ENCODE data around the gene DAD1.
"Not testable (repeated sequence)": the region's sequence is repeated elsewhere in the genome, so short reads cannot be mapped to it uniquely, and the experiment has no call there.

DAD1 gene

DNA sequence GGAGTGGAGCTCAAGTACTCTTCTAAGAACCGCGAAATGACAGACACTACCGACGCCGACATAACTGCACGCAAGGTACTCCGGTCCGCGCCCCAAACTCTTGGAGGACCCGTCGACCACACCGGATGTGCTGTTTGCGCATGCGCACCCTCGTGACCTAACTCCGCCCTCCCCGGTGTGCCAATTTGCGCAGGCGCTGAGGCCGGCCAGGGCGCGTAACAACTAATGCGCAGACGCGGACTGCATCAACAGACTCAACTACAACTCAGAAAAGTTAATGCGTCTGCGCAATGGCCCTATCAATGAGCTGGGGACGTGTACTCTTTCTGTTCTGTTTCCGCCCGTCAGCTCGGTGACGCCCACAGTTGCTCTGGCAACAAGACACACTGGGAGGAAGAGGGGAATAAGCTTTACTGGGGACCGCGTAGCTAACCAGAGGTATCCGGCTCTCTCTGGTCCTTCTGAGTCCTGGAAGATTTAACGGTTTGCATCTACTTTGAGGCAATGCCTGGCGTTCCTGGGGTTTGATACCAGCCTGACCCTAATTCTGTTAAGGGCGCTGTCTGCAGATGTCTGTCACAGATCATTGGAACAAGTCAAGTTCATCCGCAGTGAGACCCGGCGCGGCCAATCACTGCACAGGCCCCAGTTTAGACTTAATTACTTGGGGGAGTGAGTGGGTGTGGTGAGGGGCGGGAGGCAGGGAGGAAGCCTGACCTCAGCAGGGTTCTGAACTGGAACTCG, at the start of gene DAD1:
TSS of gene DAD1 (minus strand) at position 129 of the 744 bp plus-strand sequence. CDS start at position 62, 67 bp downstream.
- TF ChIP-seq, protein P1, sequence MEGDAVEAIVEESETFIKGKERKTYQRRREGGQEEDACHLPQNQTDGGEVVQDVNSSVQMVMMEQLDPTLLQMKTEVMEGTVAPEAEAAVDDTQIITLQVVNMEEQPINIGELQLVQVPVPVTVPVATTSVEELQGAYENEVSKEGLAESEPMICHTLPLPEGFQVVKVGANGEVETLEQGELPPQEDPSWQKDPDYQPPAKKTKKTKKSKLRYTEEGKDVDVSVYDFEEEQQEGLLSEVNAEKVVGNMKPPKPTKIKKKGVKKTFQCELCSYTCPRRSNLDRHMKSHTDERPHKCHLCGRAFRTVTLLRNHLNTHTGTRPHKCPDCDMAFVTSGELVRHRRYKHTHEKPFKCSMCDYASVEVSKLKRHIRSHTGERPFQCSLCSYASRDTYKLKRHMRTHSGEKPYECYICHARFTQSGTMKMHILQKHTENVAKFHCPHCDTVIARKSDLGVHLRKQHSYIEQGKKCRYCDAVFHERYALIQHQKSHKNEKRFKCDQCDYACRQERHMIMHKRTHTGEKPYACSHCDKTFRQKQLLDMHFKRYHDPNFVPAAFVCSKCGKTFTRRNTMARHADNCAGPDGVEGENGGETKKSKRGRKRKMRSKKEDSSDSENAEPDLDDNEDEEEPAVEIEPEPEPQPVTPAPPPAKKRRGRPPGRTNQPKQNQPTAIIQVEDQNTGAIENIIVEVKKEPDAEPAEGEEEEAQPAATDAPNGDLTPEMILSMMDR (IDR thresholded peaks at IDR 0.05; ENCODE audit: control insufficient read depth, insufficient read depth, low read depth, low read length, missing control alignments): no peak
- peak; percentile 99 for DNase-seq (ENCODE audit: low read depth)
- H3K4me3 ChIP-seq (ENCODE audit: control insufficient read depth, low read depth, low read length): peak within 1 kb of the TSS; percentile 86

DNA sequence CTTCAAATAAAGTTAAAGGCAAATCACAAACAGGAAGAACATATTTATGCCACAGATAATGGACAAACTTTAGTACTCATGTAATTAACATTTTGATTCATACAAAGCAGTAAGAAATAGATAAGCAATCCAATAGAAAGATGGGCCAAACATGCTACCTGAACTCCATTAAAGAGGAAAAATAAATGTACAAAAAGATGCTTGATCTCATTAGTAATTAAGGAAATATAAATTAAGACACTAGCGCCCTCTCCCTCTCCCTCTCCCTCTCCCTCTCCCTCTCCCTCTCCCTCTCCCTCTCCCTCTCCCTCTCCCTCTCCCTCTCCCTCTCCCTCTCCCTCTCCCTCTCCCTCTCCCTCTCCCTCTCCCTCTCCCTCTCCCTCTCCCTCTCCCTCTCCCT, 47.0 kb upstream of the DAD1 start:
- H3K4me3 ChIP-seq (ENCODE audit: control insufficient read depth, low read depth, low read length); DNase-seq (ENCODE audit: low read depth): not testable (repeated sequence)

DNA sequence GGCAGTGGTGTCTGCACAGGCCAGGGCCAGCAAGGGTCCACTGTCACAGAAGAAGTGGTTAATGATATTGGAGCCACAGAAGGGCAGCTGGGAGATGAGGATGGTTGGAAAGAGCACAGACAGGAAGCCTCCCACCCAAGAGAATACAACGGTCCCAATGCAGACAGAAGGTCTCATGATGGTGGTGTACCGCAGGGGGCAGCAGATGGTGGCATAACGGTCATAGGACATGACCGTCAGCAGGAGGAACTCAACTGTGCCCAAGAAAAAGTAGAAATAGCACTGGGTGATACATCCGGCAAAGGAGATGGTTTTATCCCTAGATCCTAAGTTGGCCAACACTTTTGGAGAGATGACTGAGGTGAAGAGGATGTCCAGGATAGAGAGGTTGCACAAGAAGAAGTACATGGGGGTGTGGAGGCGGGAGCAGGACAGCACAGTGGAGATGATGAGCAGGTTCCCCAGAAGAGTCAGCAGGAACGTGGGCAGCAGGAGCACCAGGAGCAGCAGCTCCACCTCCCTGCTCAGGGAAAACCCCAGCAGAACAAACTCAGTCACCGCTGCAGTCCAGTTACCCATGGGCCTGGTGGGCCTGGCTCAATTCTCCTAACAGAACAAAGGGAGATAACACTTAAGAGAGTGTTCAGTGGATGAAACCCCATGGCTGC, 45.3 kb upstream of the DAD1 start:
- H3K4me3 ChIP-seq (ENCODE audit: control insufficient read depth, low read depth, low read length): no peak overlapping the region
- DNase-seq (ENCODE audit: low read depth): no peak
- TF ChIP-seq, protein P1 (IDR thresholded peaks at IDR 0.05; ENCODE audit: control insufficient read depth, insufficient read depth, low read depth, low read length, missing control alignments): no peak

DNA sequence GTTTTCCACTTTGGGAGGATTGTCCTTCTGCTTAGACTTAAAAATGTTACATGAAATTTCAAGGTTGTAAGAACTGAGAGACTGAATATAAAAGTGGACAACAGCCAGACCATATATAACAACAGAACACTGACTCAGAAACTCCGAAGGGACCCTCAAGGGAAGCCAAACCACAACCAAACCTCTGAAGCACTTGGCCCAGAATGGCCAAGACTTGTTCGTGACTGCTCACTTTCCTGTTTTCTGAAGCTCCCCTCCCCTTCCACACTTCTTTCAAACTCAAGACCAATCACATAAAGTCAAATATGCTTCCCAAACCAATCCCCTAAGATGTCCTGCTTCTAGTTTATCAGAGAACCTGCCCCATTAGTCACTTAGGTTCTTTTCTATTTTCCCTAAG, 41.5 kb upstream of the DAD1 start:
- TF ChIP-seq, protein P1 (IDR thresholded peaks at IDR 0.05; ENCODE audit: control insufficient read depth, insufficient read depth, low read depth, low read length, missing control alignments): no peak
- DNase-seq (ENCODE audit: low read depth): peak; percentile 82
- no peak overlapping the region for H3K4me3 ChIP-seq (ENCODE audit: control insufficient read depth, low read depth, low read length)

DNA sequence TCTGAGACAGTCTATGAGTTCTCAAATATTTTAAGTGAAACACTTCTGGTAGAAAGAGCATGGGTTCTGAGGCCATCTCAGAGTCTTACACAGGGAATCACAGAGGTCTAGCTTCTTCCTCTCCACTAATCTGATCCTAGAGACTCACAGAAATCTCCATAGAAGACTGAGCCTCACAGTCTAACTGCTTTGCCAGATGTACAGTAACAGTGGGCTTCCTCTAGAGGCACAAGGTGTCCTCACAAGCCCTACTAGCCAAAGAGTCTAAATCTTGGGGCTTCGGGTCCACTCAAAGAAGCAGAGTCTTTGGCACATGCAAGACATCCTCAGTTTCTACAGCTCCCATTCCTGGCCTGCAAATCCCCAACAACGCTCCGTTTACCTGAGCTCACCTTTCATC, 41.0 kb upstream of the DAD1 start:
- TF ChIP-seq, protein P1 (IDR thresholded peaks at IDR 0.05; ENCODE audit: control insufficient read depth, insufficient read depth, low read depth, low read length, missing control alignments): no peak
- DNase-seq (ENCODE audit: low read depth): no peak
- H3K4me3 ChIP-seq (ENCODE audit: control insufficient read depth, low read depth, low read length): no peak overlapping the region

DNA sequence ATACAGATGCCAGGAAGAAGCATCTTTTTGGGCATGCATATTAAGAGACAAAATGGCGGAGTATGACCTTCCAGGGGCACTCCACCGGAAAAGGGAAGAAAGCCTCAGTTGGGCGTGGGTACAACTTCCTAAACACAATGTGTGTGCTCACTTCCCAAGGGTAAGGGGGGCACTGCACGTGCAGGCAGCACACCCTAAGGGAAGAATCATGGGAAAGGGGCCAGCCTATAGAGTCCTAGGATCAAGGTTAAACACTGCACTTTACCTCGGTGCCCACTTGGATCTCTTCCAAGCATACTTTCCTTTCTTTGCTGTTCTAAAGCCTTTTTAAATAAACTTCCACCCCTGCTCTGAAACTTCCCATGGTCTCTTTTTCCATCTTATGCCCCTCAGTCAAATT, 40.3 kb upstream of the DAD1 start:
- H3K4me3 ChIP-seq (ENCODE audit: control insufficient read depth, low read depth, low read length): no peak overlapping the region
- TF ChIP-seq, protein P1 (IDR thresholded peaks at IDR 0.05; ENCODE audit: control insufficient read depth, insufficient read depth, low read depth, low read length, missing control alignments): no peak
- DNase-seq (ENCODE audit: low read depth): no peak

DNA sequence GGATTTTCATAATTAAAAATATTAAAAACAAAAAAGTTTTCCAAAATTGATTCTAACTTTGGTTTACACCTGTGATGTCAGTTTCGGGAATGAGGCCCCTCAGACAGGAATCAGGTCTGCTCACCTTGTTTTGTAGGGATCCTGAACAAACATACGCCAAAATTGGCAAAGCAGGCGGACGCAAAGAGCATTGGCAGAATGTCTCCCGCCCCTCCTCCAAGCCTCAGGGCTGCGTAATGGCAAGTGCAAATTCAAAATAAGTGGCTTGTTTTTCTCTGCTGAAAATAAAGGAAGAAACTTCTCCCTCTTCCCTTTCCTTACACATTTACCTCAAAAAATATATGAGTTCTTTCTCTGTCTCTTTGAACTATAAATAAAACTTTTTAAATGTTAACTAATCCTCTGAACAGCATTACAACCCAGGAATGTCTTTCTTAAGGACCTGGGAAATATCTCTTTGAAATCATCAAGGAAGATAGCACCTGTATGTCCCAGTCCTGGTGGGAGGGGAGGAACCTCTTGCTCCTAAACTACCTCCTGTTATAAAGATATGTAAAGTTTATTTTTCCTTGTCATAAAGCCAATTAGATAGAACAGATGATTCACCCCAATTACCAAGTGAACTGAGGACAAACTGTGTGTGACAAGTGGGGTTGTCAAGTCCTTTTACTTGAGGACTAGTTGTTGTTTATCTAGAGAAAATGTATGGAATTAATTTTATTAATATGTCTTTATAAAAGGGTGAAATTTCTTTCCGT, 38.7 kb upstream of the DAD1 start:
- no peak overlapping the region for H3K4me3 ChIP-seq (ENCODE audit: control insufficient read depth, low read depth, low read length)
- DNase-seq (ENCODE audit: low read depth): no peak
- TF ChIP-seq, protein P1 (IDR thresholded peaks at IDR 0.05; ENCODE audit: control insufficient read depth, insufficient read depth, low read depth, low read length, missing control alignments): no peak

All from AG09309 (cell line).